Neural cell (in vitro differentiated cells): ENCODE results near the gene CD164L2. TPM values are rescaled to one million over a fixed set of nuclear protein-coding genes. Genes with fewer than 3 reads are reported as not detected.

ENCODE experiments used
- H2AFZ ChIP-seq: fragments of 200-600, 300-800 bp; sonication (generic), shearing (Covaris generic); 2 replicates; pipeline ENCODE4 v1.6.0; 2014; ENCODE audit warnings: low read depth, mild to moderate bottlenecking, antibody characterized with exemption, low read length, moderate library complexity
- H3F3A ChIP-seq: fragments of 200-600 bp; shearing (Covaris generic); 2 replicates; pipeline ENCODE4 v1.6.1; 2016; ENCODE audit warnings: mild to moderate bottlenecking, moderate library complexity, mixed read lengths, antibody characterized with exemption, low read length; ENCODE audit not compliant: insufficient read depth, poor library complexity, severe bottlenecking
- H3K27ac ChIP-seq: fragments of 200-600, 300-800 bp; sonication (generic), shearing (Covaris generic); 2 replicates; pipeline ENCODE4 v1.5.1; 2014; ENCODE audit warnings: mild to moderate bottlenecking, low read length, moderate library complexity
- H3K27me3 ChIP-seq: fragments of 300-800, 200-600 bp; sonication (generic), shearing (Covaris generic); 2 replicates; pipeline ENCODE4 v1.6.0; 2014; ENCODE audit warnings: mild to moderate bottlenecking, low read depth, low read length, moderate library complexity; ENCODE audit not compliant: insufficient read depth
- H3K36me3 ChIP-seq: fragments of 300-800, 200-600 bp; sonication (generic), shearing (Covaris generic); 2 replicates; pipeline ENCODE4 v1.5.1; 2014; ENCODE audit warnings: mild to moderate bottlenecking, antibody characterized with exemption, low read length, moderate library complexity; ENCODE audit not compliant: insufficient read depth
- H3K4me2 ChIP-seq: fragments of 300-800, 200-600 bp; sonication (generic), shearing (Covaris generic); 2 replicates; pipeline ENCODE4 v1.6.0; 2014; ENCODE audit warnings: mild to moderate bottlenecking, low read length
- H3K4me3 ChIP-seq: fragments of 300-800, 200-600 bp; sonication (generic), shearing (Covaris generic); 2 replicates; pipeline ENCODE4 v1.5.1; 2014; ENCODE audit warnings: mild to moderate bottlenecking, low read length, moderate library complexity
- H3K79me2 ChIP-seq: fragments of 200-600 bp; shearing (Covaris generic); replicated peaks from 2 replicates; pipeline ENCODE4 v1.6.0; 2014; ENCODE audit warnings: mild to moderate bottlenecking, low read length, moderate library complexity; ENCODE audit not compliant: insufficient read depth
- H3K9ac ChIP-seq: fragments of 300-800, 200-600 bp; sonication (generic), shearing (Covaris generic); 2 replicates; pipeline ENCODE4 v1.6.1; 2016; ENCODE audit warnings: mild to moderate bottlenecking, low read length, mixed read lengths
- H3K9me2 ChIP-seq: fragments of 200-600 bp; shearing (Covaris generic); 2 replicates; pipeline ENCODE4 v1.6.1; 2016; ENCODE audit warnings: mild to moderate bottlenecking, low read length, mixed read lengths; ENCODE audit not compliant: insufficient read depth
- H3K9me3 ChIP-seq: fragments of 200-600, 300-800 bp; sonication (generic), shearing (Covaris generic); 2 replicates; pipeline ENCODE4 v1.6.1; 2016; ENCODE audit warnings: mild to moderate bottlenecking, mixed run types, low read length, moderate library complexity, mixed read lengths
- H4K20me1 ChIP-seq: fragments of 200-600 bp; shearing (Covaris generic); 2 replicates; pipeline ENCODE4 v1.6.1; 2016; ENCODE audit warnings: mild to moderate bottlenecking, mixed run types; ENCODE audit not compliant: insufficient read depth
- CTCF ChIP-seq: fragments of 450-650 bp; IDR thresholded peaks from 2 replicates; pipeline ENCODE4 v1.5.1; 2014; ENCODE audit warnings: antibody characterized with exemption, mild to moderate bottlenecking, moderate library complexity; ENCODE audit not compliant: poor library complexity, severe bottlenecking
- EP300 ChIP-seq: fragments of 450-650 bp; conservative IDR thresholded peaks from 2 replicates; pipeline ENCODE4 v1.6.1; 2014; ENCODE audit warnings: antibody characterized with exemption, mild to moderate bottlenecking, moderate library complexity; ENCODE audit not compliant: poor library complexity, severe bottlenecking
- EZH2 ChIP-seq: fragments of 200-600, 300-800 bp; shearing (Covaris generic), sonication (generic); IDR thresholded peaks from 2 replicates; pipeline ENCODE4 v1.6.1; 2014; ENCODE audit warnings: antibody characterized with exemption, low read length, borderline replicate concordance, mild to moderate bottlenecking; ENCODE audit not compliant: insufficient read depth, poor library complexity, severe bottlenecking
- MXI1 ChIP-seq: fragments of 450-650 bp; conservative IDR thresholded peaks from 2 replicates; pipeline ENCODE4 v1.6.1; 2014; ENCODE audit warnings: antibody characterized with exemption, mild to moderate bottlenecking; ENCODE audit not compliant: poor library complexity, severe bottlenecking
- POLR2AphosphoS5 ChIP-seq: IDR thresholded peaks from 2 replicates; pipeline ENCODE4 v1.6.1; 2012
- RAD21 ChIP-seq: fragments of 450-650 bp; conservative IDR thresholded peaks from 2 replicates; pipeline ENCODE4 v1.6.1; 2014; ENCODE audit warnings: antibody characterized with exemption, mild to moderate bottlenecking, moderate library complexity
- REST ChIP-seq: IDR thresholded peaks from 2 replicates; pipeline ENCODE4 v1.6.1; 2012; ENCODE audit warnings: borderline replicate concordance
- SMC3 ChIP-seq: fragments of 450-650 bp; conservative IDR thresholded peaks from 2 replicates; pipeline ENCODE4 v1.6.1; 2014; ENCODE audit warnings: antibody characterized with exemption, mild to moderate bottlenecking, moderate library complexity; ENCODE audit not compliant: poor library complexity
- TAF1 ChIP-seq: IDR thresholded peaks from 2 replicates; pipeline ENCODE4 v1.6.1; 2012; ENCODE audit warnings: low read depth
- polyA plus RNA-seq: library from polyadenylated mRNA; depleted of rRNA; stranded (reverse); fragments of >200 nt; gene quantifications from 2 replicates; pipeline ENCODE4 v1.2.3, GENCODE V29; 2014

Gene CD164L2
- polyA plus RNA-seq, 1 donor from 2014 or later: not detected

GRCh38 chr1:27392778-27393635 is 9.9 kb upstream of the CD164L2 start:
- Histone ChIP-seq H3K9me3 (no peaks in the 10 kb centered on the region), H3K4me2 (peak overlapping the region; percentile 67), H2AFZ (no peak overlapping the region), H3K9ac (peak overlapping the region; percentile 84), H3K79me2 (no peaks in the 10 kb centered on the region), H4K20me1 (no peaks in the 10 kb centered on the region), H3K9me2 (no peaks in the 10 kb centered on the region), H3F3A (no peaks in the 10 kb centered on the region), H3K4me3 (peak overlapping the region; percentile 75), H3K36me3 (no peaks in the 10 kb centered on the region), H3K27ac (no peak overlapping the region), H3K27me3 (no peaks in the 10 kb centered on the region)
- TF ChIP-seq POLR2AphosphoS5 (no peak), REST (no peak), TAF1 (no peak), EZH2 (no peak), CTCF (no peak), EP300 (no peak), SMC3 (no peak), MXI1 (no peak), RAD21 (no peak)

- peak within 1 kb of the TSS; percentile 12 for H3K27ac ChIP-seq
- no peaks in the 10 kb centered on the region for H3K9me3 ChIP-seq
- peak within 1 kb of the TSS; percentile 84 for H3K9ac ChIP-seq
- peak within 1 kb of the TSS; percentile 51 for H2AFZ ChIP-seq
- no peaks in the 10 kb centered on the region for H3K36me3 ChIP-seq
- no peaks in the 10 kb centered on the region for H3K79me2 ChIP-seq
- H3F3A ChIP-seq: no peaks in the 10 kb centered on the region
- H3K4me2 ChIP-seq: peak within 1 kb of the TSS; percentile 67
- no peak for TF ChIP-seq EZH2
- TF ChIP-seq RAD21: peak; percentile 67
- peak; percentile 30 for TF ChIP-seq POLR2AphosphoS5
- TF ChIP-seq CTCF: peak; percentile 80
- peak; percentile 48 for TF ChIP-seq EP300
- no peak for TF ChIP-seq TAF1
- no peak for TF ChIP-seq REST
- TF ChIP-seq SMC3: peak; percentile 86
- peak; percentile 69 for TF ChIP-seq MXI1
- no peaks in the 10 kb centered on the region for H3K27me3 ChIP-seq
- no peaks in the 10 kb centered on the region for H4K20me1 ChIP-seq
- H3K9me2 ChIP-seq: no peaks in the 10 kb centered on the region
- H3K4me3 ChIP-seq: peak within 1 kb of the TSS; percentile 75
Measured at GRCh38 chr1:27392096-27392777, 9.1 kb upstream of the CD164L2 start, which contains the start of gene GPR3. Gene GPR3 (plus strand): TSS chr1:27392622. CDS start chr1:27393799, 1,177 bp downstream.
